IPS DF 19.7 (cell line): ENCODE data around the gene ST3GAL2.

Experiments
- DNase-seq: peaks from one replicate; pipeline ENCODE4 v3.0.0-alpha.2; 2013; ENCODE audit warnings: low read depth, low spot score

Gene ST3GAL2

GRCh38 chr16:70438969-70439862 lies at the start of gene ST3GAL2:
ST3GAL2 (minus strand) TSS chr16:70439100; CDS start chr16:70398530, 40,570 bp downstream.
- DNase-seq = no peak

GRCh38 chr16:70484867-70485266 lies 46.0 kb upstream of the ST3GAL2 start:
- DNase-seq = no peak

GRCh38 chr16:70483426-70483825 lies 44.5 kb upstream of the ST3GAL2 start:
- DNase-seq = no peak

DNA sequence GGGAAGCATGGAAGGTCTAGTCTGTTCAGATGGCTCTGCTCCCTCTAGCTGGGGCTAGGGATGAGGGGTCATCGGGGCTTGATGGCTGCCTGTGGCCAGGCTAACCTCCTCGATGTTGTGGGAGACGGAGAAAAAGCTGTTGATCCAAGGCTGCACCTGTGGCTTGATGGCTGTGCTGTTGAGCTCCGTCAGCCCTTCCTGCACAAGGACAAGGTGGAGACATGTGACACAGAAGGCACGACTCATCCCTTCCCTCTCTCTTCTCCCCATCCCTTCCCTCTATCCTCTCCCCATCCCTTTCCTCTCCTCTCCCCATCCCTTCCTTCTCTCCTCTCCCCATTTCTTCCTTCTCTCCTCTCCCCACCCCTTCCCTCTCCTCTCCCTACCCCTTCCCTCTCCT lies 43.7 kb upstream of the ST3GAL2 start:
- DNase-seq = no peak

DNA sequence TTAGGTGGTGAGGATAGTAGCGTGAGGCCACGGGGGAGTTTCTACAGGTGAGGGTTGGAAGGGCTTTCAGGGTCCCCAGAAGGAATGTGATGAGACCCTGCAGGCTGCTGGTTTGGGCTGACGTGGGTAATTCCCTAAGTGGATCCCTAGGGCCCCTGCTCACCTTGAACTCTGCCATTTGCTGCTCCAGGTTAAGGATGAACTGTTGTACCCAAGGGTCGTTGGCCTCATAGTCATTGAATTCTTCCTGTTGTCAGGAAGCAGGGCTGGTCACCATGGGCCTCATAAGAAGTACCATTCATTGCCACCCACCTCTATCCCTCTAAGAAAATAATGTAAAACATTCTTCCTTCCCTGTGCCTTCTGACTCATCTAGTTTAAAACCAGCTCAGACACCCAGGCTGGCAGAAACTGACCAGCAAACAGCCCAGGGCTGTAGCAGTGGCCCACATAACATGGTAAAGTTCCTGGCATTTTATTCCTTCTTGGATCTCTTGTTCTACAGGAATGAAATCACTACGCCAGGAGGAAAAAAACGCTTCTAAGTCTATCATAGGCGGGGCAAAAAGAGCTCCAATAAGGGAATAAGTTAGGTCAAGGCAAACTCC lies 43.1 kb upstream of the ST3GAL2 start:
- no peak for DNase-seq

- no peak for DNase-seq
Observed at GRCh38 chr16:70480127-70481105, 41.5 kb upstream of the ST3GAL2 start.

DNA sequence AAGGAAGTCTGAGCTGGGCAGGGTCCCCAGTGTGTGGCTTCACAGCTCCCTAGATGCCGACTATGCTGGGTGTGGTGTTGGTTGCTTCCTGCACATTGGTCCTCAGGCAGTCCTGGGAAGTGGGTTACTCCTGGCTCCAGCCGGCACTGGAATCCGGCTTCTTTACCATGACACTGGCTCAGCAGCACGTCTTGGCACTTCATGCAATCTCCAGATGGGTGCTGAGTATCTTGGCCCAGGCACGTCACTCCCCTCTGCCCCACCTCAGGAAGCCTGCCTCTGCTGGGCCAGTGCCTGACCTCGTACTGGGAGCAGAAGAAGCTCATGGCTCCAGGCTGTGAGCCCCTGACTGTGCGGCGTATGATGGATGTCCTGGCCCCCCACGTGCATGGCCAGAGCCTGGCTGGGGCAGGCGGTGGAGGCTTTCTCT lies 40.0 kb upstream of the ST3GAL2 start:
- no peak for DNase-seq

DNA sequence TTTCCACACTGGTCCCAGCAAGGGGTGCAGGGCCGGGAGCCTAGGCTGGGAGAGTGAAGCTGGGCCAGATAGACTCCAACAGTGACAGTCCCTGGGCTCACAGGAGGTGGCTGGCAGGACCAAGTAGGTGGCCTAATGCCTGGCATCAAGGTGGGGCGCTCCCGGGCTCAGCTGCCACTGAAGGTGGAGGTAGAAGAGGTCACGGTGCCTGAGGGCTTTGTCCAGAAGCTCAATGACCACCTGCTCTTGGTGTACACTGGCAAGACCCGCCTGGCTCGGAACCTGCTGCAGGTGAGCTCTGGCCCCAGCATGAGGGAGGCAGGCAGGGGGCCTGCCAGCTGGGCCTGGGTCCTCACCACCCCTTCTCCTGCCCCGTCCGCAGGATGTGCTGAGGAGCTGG lies 39.3 kb upstream of the ST3GAL2 start:
- no peak for DNase-seq

DNA sequence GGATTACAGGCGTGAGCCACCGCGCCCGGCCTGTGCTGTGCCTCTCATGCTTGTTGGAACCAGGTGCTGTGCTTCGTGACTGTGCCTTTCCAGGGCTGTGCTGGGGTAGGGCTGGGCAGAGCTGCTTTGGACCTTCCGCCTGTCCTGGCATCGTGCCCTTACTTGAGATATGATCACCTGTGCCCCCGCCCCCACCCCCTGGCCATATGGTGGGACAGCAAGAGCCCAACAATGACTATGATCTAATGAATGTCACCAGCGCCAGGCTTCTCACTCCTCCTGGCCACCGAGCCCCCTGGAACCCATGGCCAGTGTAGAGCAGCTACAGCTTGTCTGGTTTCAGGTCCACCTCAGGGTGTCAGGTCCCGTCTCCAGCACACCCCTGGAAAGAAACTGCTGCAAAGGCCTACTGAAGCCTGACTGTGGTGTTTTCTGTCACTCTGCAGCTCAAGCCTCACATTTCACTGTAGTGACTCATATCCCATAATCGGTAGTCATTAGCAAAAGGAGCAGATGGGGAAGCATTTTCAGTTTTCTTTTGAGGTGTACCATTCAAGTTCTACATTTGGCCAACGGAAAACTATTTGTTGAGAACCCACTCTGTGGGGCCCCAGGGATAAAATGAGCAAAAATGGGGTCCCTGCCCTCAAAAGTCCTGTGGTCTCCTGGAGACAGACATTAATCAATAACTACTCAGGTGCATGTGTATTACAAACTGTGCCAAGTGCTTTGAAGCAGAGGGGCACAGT lies 37.5 kb upstream of the ST3GAL2 start:
- no peak for DNase-seq

- DNase-seq = no peak
Observed at GRCh38 chr16:70475054-70475871, 36.4 kb upstream of the ST3GAL2 start.

- no peak for DNase-seq
Observed at GRCh38 chr16:70474320-70475053, 35.6 kb upstream of the ST3GAL2 start.

GRCh38 chr16:70473446-70474319 lies 34.8 kb upstream of the ST3GAL2 start:
- no peak for DNase-seq

- no peak for DNase-seq
Observed at GRCh38 chr16:70472786-70473433, 34.0 kb upstream of the ST3GAL2 start.

- DNase-seq = no peak
Observed at GRCh38 chr16:70470927-70471341, 32.0 kb upstream of the ST3GAL2 start.

- no peak for DNase-seq
Observed at GRCh38 chr16:70470141-70470926, 31.4 kb upstream of the ST3GAL2 start.

GRCh38 chr16:70468776-70469525 lies 30.1 kb upstream of the ST3GAL2 start:
- no peak for DNase-seq
